SK-N-SH (cell line): Measurements from ENCODE around the gene CBX7. TPM values are rescaled to one million over a fixed set of nuclear protein-coding genes. Genes with fewer than 3 reads are reported as not detected.
A peak's percentile ranks its signal among the peaks of the same experiment; 100 is the strongest.

Experiments
- CTCF ChIA-PET: fragments of 300-600, 350-600 bp; formaldehyde crosslinking; extraction: SDS; loops from one replicate; lab custom pipeline; 2021; lab: Yijun Ruan, JAX
- POLR2A ChIA-PET: fragments of 350-600 bp; sonication (Branson Sonifier 250); formaldehyde crosslinking; extraction: SDS; loops from one replicate; lab custom pipeline; 2020; ENCODE audit warnings: antibody characterized with exemption, inconsistent platforms; lab: Yijun Ruan, JAX
- DNase-seq: peaks from one replicate; pipeline ENCODE4 v3.0.0; 2012
- H2AFZ ChIP-seq: fragments of 200-600 bp; sonication (generic); 2 replicates; pipeline ENCODE4 v1.8.1; 2016; ENCODE audit warnings: antibody characterized with exemption, mild to moderate bottlenecking, low read depth
- H3F3A ChIP-seq: fragments of 200-600 bp; sonication (generic); replicated peaks from 2 replicates; pipeline ENCODE3; 2016; ENCODE audit warnings: antibody characterized with exemption, mild to moderate bottlenecking; ENCODE audit not compliant: insufficient read depth
- H3K27ac ChIP-seq, 2 experiments: fragments of 200-500 bp in 1 of 2; fragments of 200-600 bp in 1 of 2; sonication (Bioruptor generic) in 1 of 2; sonication (generic), shearing (Covaris generic) in 1 of 2; 2 replicates each; pipeline versions ENCODE4 v1.5.1 to v1.6.1; 2014 to 2016; ENCODE audit warnings: low read depth in 2 of 2, inconsistent platforms in 1 of 2, low read length in 1 of 2, mild to moderate bottlenecking in 1 of 2, mixed read lengths in 1 of 2
- H3K27me3 ChIP-seq: fragments of 200-600 bp; sonication (generic), shearing (Covaris generic); 2 replicates; pipeline ENCODE4 v1.6.1; 2016; ENCODE audit warnings: mixed run types; ENCODE audit not compliant: insufficient read depth
- H3K36me3 ChIP-seq, 2 experiments: fragments of 200-500 bp in 1 of 2; fragments of 200-600 bp in 1 of 2; sonication (Bioruptor generic) in 1 of 2; sonication (generic) in 1 of 2; replicated peaks in 1 of 2; 2 replicates each; pipeline versions ENCODE3 to v1.5.1; 2014 to 2016; ENCODE audit warnings: low read length in 1 of 2, mild to moderate bottlenecking in 1 of 2; ENCODE audit not compliant: insufficient read depth in 2 of 2, control insufficient read depth in 1 of 2
- H3K4me1 ChIP-seq, 2 experiments: fragments of 200-500 bp in 1 of 2; fragments of 200-600 bp in 1 of 2; sonication (Bioruptor generic) in 1 of 2; sonication (generic), shearing (Covaris generic) in 1 of 2; 2 replicates each; pipeline versions ENCODE4 v1.5.1 to v1.6.1; 2014 to 2016; ENCODE audit warnings: low read depth in 1 of 2, low read length in 1 of 2, mixed run types in 1 of 2; ENCODE audit not compliant: insufficient read depth in 2 of 2, control insufficient read depth in 1 of 2
- H3K4me2 ChIP-seq: fragments of 200-600 bp; sonication (generic), shearing (Covaris generic); 2 replicates; pipeline ENCODE4 v1.6.1; 2017; ENCODE audit warnings: mixed run types
- H3K4me3 ChIP-seq, 2 experiments: fragments of 200-500 bp in 1 of 2; fragments of 200-600 bp in 1 of 2; sonication (Bioruptor generic) in 1 of 2; sonication (generic), shearing (Covaris generic) in 1 of 2; 2 replicates each; pipeline versions ENCODE4 v1.5.1 to v1.8.1; 2014 to 2016; ENCODE audit warnings: low read depth in 2 of 2, inconsistent platforms in 1 of 2, low read length in 1 of 2, mild to moderate bottlenecking in 1 of 2, mixed read lengths in 1 of 2, moderate library complexity in 1 of 2
- H3K79me2 ChIP-seq: fragments of 200-600 bp; sonication (generic); 2 replicates; pipeline ENCODE4 v1.8.1; 2017; ENCODE audit warnings: mild to moderate bottlenecking; ENCODE audit not compliant: insufficient read depth
- H3K9ac ChIP-seq: fragments of 200-600 bp; sonication (generic); 2 replicates; pipeline ENCODE4 v1.6.1; 2017; ENCODE audit warnings: mixed run types
- H3K9me2 ChIP-seq: fragments of 200-600 bp; sonication (generic); 2 replicates; pipeline ENCODE4 v1.6.1; 2017; ENCODE audit warnings: mixed run types
- H3K9me3 ChIP-seq: fragments of 200-600 bp; sonication (generic); 2 replicates; pipeline ENCODE4 v1.6.1; 2017; ENCODE audit warnings: mixed run types, mild to moderate bottlenecking, moderate library complexity
- H4K20me1 ChIP-seq: fragments of 200-600 bp; sonication (generic); 2 replicates; pipeline ENCODE4 v1.6.1; 2017; ENCODE audit warnings: mild to moderate bottlenecking, mixed run types; ENCODE audit not compliant: insufficient read depth
- CHD2 ChIP-seq: fragments of 150-350 bp; IDR thresholded peaks from 2 replicates; pipeline ENCODE4 v1.6.1; 2018; ENCODE audit warnings: low read length; ENCODE audit not compliant: partially characterized antibody
- ELF1 ChIP-seq: IDR thresholded peaks from 2 replicates; pipeline ENCODE4 v1.4.0; 2012
- EZH2phosphoT487 ChIP-seq: fragments of 200-600 bp; sonication (generic); IDR thresholded peaks from 2 replicates; pipeline ENCODE4 v1.6.1; 2017; ENCODE audit warnings: low read depth, mixed run types, mild to moderate bottlenecking, antibody characterized with exemption, moderate library complexity, borderline replicate concordance
- FOSL2 ChIP-seq: IDR thresholded peaks from 2 replicates; pipeline ENCODE4 v1.4.0; 2012; ENCODE audit warnings: low read depth, mild to moderate bottlenecking, moderate library complexity, borderline replicate concordance
- FOXJ3 ChIP-seq: sonication (generic); formaldehyde crosslinking; IDR thresholded peaks from 2 replicates; pipeline ENCODE4 v1.5.1; 2020; ENCODE audit warnings: mild to moderate bottlenecking, missing genetic modification reagents
- JUND ChIP-seq: IDR thresholded peaks from 2 replicates; pipeline ENCODE4 v1.4.0; 2012
- MEF2A ChIP-seq: IDR thresholded peaks from 2 replicates; pipeline ENCODE4 v1.4.0; 2012; ENCODE audit warnings: low read depth, borderline replicate concordance
- RAD21 ChIP-seq: IDR thresholded peaks from 2 replicates; pipeline ENCODE4 v1.6.1; 2012; ENCODE audit warnings: mild to moderate bottlenecking, low read length
- RFX5 ChIP-seq: IDR thresholded peaks from 2 replicates; pipeline ENCODE4 v1.6.1; 2012; ENCODE audit warnings: mild to moderate bottlenecking, improper control_type of control experiment, low read length
- SMC3 ChIP-seq: IDR thresholded peaks from 2 replicates; pipeline ENCODE4 v1.6.1; 2012; ENCODE audit warnings: low read depth, low read length, improper control_type of control experiment
- TCF12 ChIP-seq: IDR thresholded peaks from 2 replicates; pipeline ENCODE4 v1.4.0; 2012
- YY1 ChIP-seq: IDR thresholded peaks from 2 replicates; pipeline ENCODE4 v1.4.0; 2012; ENCODE audit warnings: low read depth, mild to moderate bottlenecking
- ZBTB33 ChIP-seq: IDR thresholded peaks from 2 replicates; pipeline ENCODE4 v1.4.0; 2012; ENCODE audit warnings: low read depth, borderline replicate concordance
- WGBS: methylation state at CpG from one replicate; pipeline ENCODE4 v1.1.6; 2017; ENCODE audit warnings: low lambda C conversion rate; 5-methylcytosine and 5-hydroxymethylcytosine counted together
- polyA plus RNA-seq, 3 experiments: library from polyadenylated mRNA; depleted of rRNA; stranded (reverse); fragments of >200 nt; gene quantifications; 2 replicates each; pipeline ENCODE4 v1.2.3, GENCODE V29; 2012
- TF ChIP-seq, protein P1 (sequence below): IDR thresholded peaks from 2 replicates; pipeline ENCODE4 v1.4.0; 2012; ENCODE audit warnings: low read depth

CBX7 gene
- polyA plus RNA-seq, 1 of the 3 experiments (the other 2 are of a cell fraction), result 2.3 TPM

DNA sequence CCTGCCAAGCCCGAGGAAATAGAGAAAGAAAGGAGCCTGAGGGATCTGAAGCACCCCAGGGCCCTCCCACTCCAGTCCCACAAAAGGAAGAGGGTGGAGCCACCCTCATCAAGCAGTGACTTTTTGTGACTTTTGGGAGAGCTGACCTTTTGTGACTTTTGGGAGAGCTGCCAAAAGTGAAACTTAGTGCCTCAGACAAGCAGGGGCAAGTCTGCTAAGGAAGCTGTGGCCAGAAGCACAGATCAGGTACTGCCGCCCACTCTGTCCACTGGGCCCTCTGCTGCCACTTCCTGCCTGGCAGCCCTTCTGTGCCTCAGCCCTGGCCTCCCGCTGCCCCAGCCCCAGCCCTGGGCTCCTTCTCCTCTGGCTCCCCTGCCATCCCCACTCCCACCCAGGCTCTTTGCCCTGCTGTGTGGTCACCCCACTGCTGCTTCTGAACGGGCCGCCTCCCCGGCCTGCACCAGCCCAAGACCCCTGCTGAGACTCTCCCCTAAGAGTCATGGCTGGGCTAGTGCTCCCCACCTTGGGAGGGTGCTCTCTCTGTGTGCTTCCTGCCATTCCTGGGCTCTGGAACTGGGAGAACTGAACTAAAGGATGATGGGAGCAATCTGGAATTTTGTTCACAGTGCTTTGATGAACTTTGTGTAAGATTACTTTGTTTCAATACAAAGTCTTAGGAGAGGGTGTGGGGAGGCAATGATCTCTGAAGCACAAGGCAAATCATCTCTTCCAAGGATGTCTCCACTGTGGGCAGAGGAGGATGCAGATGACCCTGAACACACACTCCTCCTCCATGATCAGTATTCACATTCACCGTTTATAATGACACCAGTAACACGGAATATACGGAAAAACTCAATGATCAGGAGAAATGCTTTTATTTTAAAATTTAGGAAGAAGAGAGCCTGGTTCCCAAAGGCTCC lies 55.1 kb downstream of the CBX7 start, which contains the start of gene APOBEC3H:
Gene APOBEC3H (plus strand): TSS at position 147 of the 923 bp plus-strand sequence. CDS start 3,035 bp downstream, outside the sequence.
- Histone ChIP-seq H2AFZ (peak within 1 kb of the TSS; percentile 35; the same call in 1 of the 2 replicates), H3K9ac (no peak within 1 kb of the TSS), H3K4me3 (no peak within 1 kb of the TSS), H3K27me3 (no peaks in the 10 kb centered on the region), H3K79me2 (no peaks in the 10 kb centered on the region), H4K20me1 (no peaks in the 10 kb centered on the region), H3K4me2 (no peak within 1 kb of the TSS), H3F3A (no peaks in the 10 kb centered on the region), H3K4me1 (no peaks in the 10 kb centered on the region; a peak in 1 of 4 replicates), H3K27ac (no peak within 1 kb of the TSS), H3K36me3 (no peaks in the 10 kb centered on the region), H3K9me2 (no peaks in the 10 kb centered on the region), H3K9me3 (no peaks in the 10 kb centered on the region)
- TF ChIP-seq YY1, result no peak
- TF ChIP-seq FOXJ3 (CRISPR knock-in tag), result no peak
- POLR2A ChIA-PET, result no interaction called here
- CTCF ChIA-PET, result no interaction called here
- no peak for DNase-seq
- whole genome bisulfite sequencing, result 92% methylated on average over 3 of the region's 9 CpGs

- Histone ChIP-seq H3K9me3 (no peaks in the 10 kb centered on the region), H3K4me3 (no peak overlapping the region), H2AFZ (no peak overlapping the region), H3K4me2 (no peak overlapping the region), H4K20me1 (no peaks in the 10 kb centered on the region), H3K4me1 (no peaks in the 10 kb centered on the region; a peak in 1 of 4 replicates), H3K27ac (no peak overlapping the region), H3F3A (no peaks in the 10 kb centered on the region), H3K79me2 (no peaks in the 10 kb centered on the region), H3K27me3 (no peaks in the 10 kb centered on the region), H3K9me2 (no peaks in the 10 kb centered on the region), H3K36me3 (no peaks in the 10 kb centered on the region)
- DNase-seq, result no peak
- POLR2A ChIA-PET, result no interaction called here
- no CpG with 5 or more reads among the region's 3 CpGs for WGBS
- TF ChIP-seq RAD21, result no peak
- TF ChIP-seq FOSL2, result no peak
- no peak for TF ChIP-seq ZBTB33
- no peak for TF ChIP-seq RFX5
- no peak for TF ChIP-seq SMC3
- no peak for TF ChIP-seq JUND
- TF ChIP-seq MEF2A, result no peak
- no peak for TF ChIP-seq EZH2phosphoT487
- no peak for TF ChIP-seq YY1
- no peak for TF ChIP-seq TCF12
- no peak for TF ChIP-seq ELF1
- TF ChIP-seq FOXJ3 (CRISPR knock-in tag), result no peak
- TF ChIP-seq CHD2, result no peak
- TF ChIP-seq, protein P1, sequence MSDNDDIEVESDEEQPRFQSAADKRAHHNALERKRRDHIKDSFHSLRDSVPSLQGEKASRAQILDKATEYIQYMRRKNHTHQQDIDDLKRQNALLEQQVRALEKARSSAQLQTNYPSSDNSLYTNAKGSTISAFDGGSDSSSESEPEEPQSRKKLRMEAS, result no peak
- TF ChIP-seq, all 33 proteins: peak for 0
- CTCF ChIA-PET, result no interaction called here
- no peak overlapping the region for H3K9ac ChIP-seq
Measured at GRCh38 chr22:39095971-39096370, 56.5 kb downstream of the CBX7 start.
